H9 (cell line): ENCODE measurements around the gene TM6SF1. TPM values are rescaled to one million over a fixed set of nuclear protein-coding genes. Genes with fewer than 3 reads are reported as not detected.

ENCODE experiments used
- DNase-seq: peaks from one replicate; pipeline ENCODE4 v3.0.0-alpha.2; 2017
- H2AFZ ChIP-seq: one replicate; pipeline ENCODE4 v1.6.1; 2013; ENCODE audit warnings: mild to moderate bottlenecking, low read length, control low read depth, moderate library complexity
- H2AK5ac ChIP-seq: 2 replicates; pipeline ENCODE4 v1.6.1; 2013; ENCODE audit warnings: low read length, control low read depth, mixed read lengths; ENCODE audit not compliant: insufficient read length
- H2BK120ac ChIP-seq: one replicate; pipeline ENCODE4 v1.6.1; 2013; ENCODE audit warnings: low read depth, mild to moderate bottlenecking, low read length, control low read depth, inconsistent platforms; ENCODE audit not compliant: poor library complexity, severe bottlenecking
- H2BK12ac ChIP-seq: 2 replicates; pipeline ENCODE4 v1.6.1; 2013; ENCODE audit warnings: low read length, control low read depth, mixed read lengths, low read depth; ENCODE audit not compliant: insufficient read length
- H2BK15ac ChIP-seq: 2 replicates; pipeline ENCODE4 v1.6.1; 2013; ENCODE audit warnings: low read depth, low read length, control low read depth
- H2BK20ac ChIP-seq: one replicate; pipeline ENCODE4 v1.6.1; 2013; ENCODE audit warnings: low read depth, mild to moderate bottlenecking, low read length, control low read depth, inconsistent platforms; ENCODE audit not compliant: poor library complexity, severe bottlenecking
- H2BK5ac ChIP-seq: 2 replicates; pipeline ENCODE4 v1.6.1; 2013; ENCODE audit warnings: low read length, control low read depth, mixed read lengths; ENCODE audit not compliant: insufficient read length
- H3K14ac ChIP-seq: 2 replicates; pipeline ENCODE4 v1.6.1; 2013; ENCODE audit warnings: low read length, control low read depth; ENCODE audit not compliant: insufficient read depth
- H3K18ac ChIP-seq: 2 replicates; pipeline ENCODE4 v1.6.1; 2013; ENCODE audit warnings: low read depth, mild to moderate bottlenecking, mixed read lengths, low read length, control low read depth; ENCODE audit not compliant: insufficient read length
- H3K23ac ChIP-seq: 2 replicates; pipeline ENCODE4 v1.6.1; 2013; ENCODE audit warnings: low read length, control low read depth, mixed read lengths, low read depth; ENCODE audit not compliant: insufficient read length
- H3K23me2 ChIP-seq: 2 replicates; pipeline ENCODE4 v1.6.1; 2013; ENCODE audit warnings: low read depth, mild to moderate bottlenecking, mixed read lengths, low read length, control low read depth; ENCODE audit not compliant: insufficient read length, poor library complexity, severe bottlenecking
- H3K27ac ChIP-seq: 2 replicates; pipeline ENCODE4 v1.5.1; 2013; ENCODE audit warnings: low read length, control low read depth, mixed read lengths, low read depth; ENCODE audit not compliant: insufficient read length
- H3K27me3 ChIP-seq: 2 replicates; pipeline ENCODE4 v1.6.1; 2013; ENCODE audit warnings: low read length, control low read depth, inconsistent platforms; ENCODE audit not compliant: insufficient read depth
- H3K4ac ChIP-seq: 2 replicates; pipeline ENCODE4 v1.6.1; 2013; ENCODE audit warnings: low read depth, mild to moderate bottlenecking, control low read depth, inconsistent platforms, low read length, moderate library complexity
- H3K4me1 ChIP-seq: 2 replicates; pipeline ENCODE4 v1.6.1; 2013; ENCODE audit warnings: low read length, control low read depth, inconsistent platforms; ENCODE audit not compliant: insufficient read depth
- H3K4me2 ChIP-seq: 2 replicates; pipeline ENCODE4 v1.6.1; 2013; ENCODE audit warnings: low read length, control low read depth, mixed read lengths; ENCODE audit not compliant: insufficient read length, insufficient read depth
- H3K56ac ChIP-seq: 2 replicates; pipeline ENCODE4 v1.6.1; 2013; ENCODE audit warnings: low read depth, mild to moderate bottlenecking, mixed read lengths, low read length, control low read depth; ENCODE audit not compliant: insufficient read length
- H3K79me1 ChIP-seq: 2 replicates; pipeline ENCODE4 v1.6.1; 2013; ENCODE audit warnings: low read depth, mild to moderate bottlenecking, moderate library complexity, low read length, control low read depth, inconsistent platforms; ENCODE audit not compliant: insufficient read depth, poor library complexity, severe bottlenecking
- H3K79me2 ChIP-seq: 2 replicates; pipeline ENCODE4 v1.6.1; 2013; ENCODE audit warnings: low read length, control low read depth, inconsistent platforms; ENCODE audit not compliant: insufficient read depth
- H3K9ac ChIP-seq: 2 replicates; pipeline ENCODE4 v1.6.1; 2013; ENCODE audit warnings: low read length, control low read depth, mixed read lengths; ENCODE audit not compliant: insufficient read length; ENCODE audit errors: extremely low read depth
- H3K9me3 ChIP-seq: one replicate; pipeline ENCODE4 v1.6.1; 2013; ENCODE audit warnings: low read depth, low read length, inconsistent platforms; ENCODE audit not compliant: control insufficient read depth
- H3T11ph ChIP-seq: one replicate; pipeline ENCODE4 v1.6.1; 2013; ENCODE audit warnings: mild to moderate bottlenecking, low read length, control low read depth, inconsistent platforms
- H4K20me1 ChIP-seq: one replicate; pipeline ENCODE4 v1.6.1; 2013; ENCODE audit not compliant: control insufficient read depth, insufficient read length, insufficient read depth
- H4K5ac ChIP-seq: 2 replicates; pipeline ENCODE4 v1.6.1; 2013; ENCODE audit warnings: low read depth, mild to moderate bottlenecking, mixed read lengths, low read length, control low read depth; ENCODE audit not compliant: insufficient read length
- H4K8ac ChIP-seq: replicated peaks from 2 replicates; pipeline ENCODE4 v1.6.1; 2013; ENCODE audit warnings: low read length, control low read depth, mixed read lengths, low read depth; ENCODE audit not compliant: insufficient read length
- H4K91ac ChIP-seq: 2 replicates; pipeline ENCODE4 v1.6.1; 2013; ENCODE audit warnings: low read depth, mild to moderate bottlenecking, moderate library complexity, mixed read lengths, low read length, control low read depth; ENCODE audit not compliant: insufficient read length
- H3K27ac Mint-ChIP-seq, 3 experiments: 2 replicates in 2 of 3; 3 replicates in 1 of 3; pipeline ENCODE4 v1.8.0; 2020 to 2021; ENCODE audit warnings: mixed read lengths in 3 of 3, mild to moderate bottlenecking in 1 of 3, moderate library complexity in 1 of 3
- H3K27me3 Mint-ChIP-seq: 2 replicates; pipeline ENCODE4 v1.8.0; 2021; ENCODE audit warnings: low read depth, mild to moderate bottlenecking, moderate library complexity, mixed read lengths
- H3K36me3 Mint-ChIP-seq, 3 experiments: 2 replicates in 2 of 3; 3 replicates in 1 of 3; pipeline ENCODE4 v1.8.0; 2020 to 2021; ENCODE audit warnings: low read depth in 3 of 3, mixed read lengths in 3 of 3; ENCODE audit not compliant: insufficient read depth in 1 of 3
- H3K4me1 Mint-ChIP-seq, 2 experiments: 2 replicates each; pipeline ENCODE4 v1.8.0; 2020; ENCODE audit warnings: mixed read lengths in 2 of 2
- H3K4me3 Mint-ChIP-seq, 2 experiments: 2 replicates in 1 of 2; 3 replicates in 1 of 2; pipeline ENCODE4 v1.8.0; 2020 to 2021; ENCODE audit warnings: mild to moderate bottlenecking in 2 of 2, mixed read lengths in 2 of 2, moderate library complexity in 1 of 2
- H3K9me3 Mint-ChIP-seq, 2 experiments: 2 replicates in 1 of 2; 3 replicates in 1 of 2; pipeline ENCODE4 v1.8.0; 2020; ENCODE audit warnings: mild to moderate bottlenecking in 2 of 2, mixed read lengths in 2 of 2, moderate library complexity in 1 of 2
- WGBS: extraction: QIAGEN DNeasy Blood & Tissue Kit; methylation state at CpG from one replicate; pipeline ENCODE4 v1.1.7; 2013; ENCODE audit warnings: missing lambda C conversion rate, low lambda C conversion rate, mixed read lengths; ENCODE audit not compliant: insufficient read length; ENCODE audit errors: extremely low coverage; 5-methylcytosine and 5-hydroxymethylcytosine counted together
- microRNA-seq: library from miRNA; unstranded; fragments of <30 nt; microRNA quantifications from one replicate; pipeline ENCODE4, GENCODE V29; 2020; ENCODE audit warnings: borderline microRNAs expressed
- total RNA-seq: library from RNA; stranded (reverse); gene quantifications from 2 replicates; pipeline ENCODE4 v1.2.1, GENCODE V29; 2021
- TF ChIP-seq, protein P1 (sequence below): fragments of 200-600 bp; sonication (generic); conservative IDR thresholded peaks from 3 replicates; pipeline ENCODE4 v1.8.0; 2021; ENCODE audit warnings: antibody characterized with exemption, mild to moderate bottlenecking

TM6SF1 gene
- total RNA-seq, 1 experiment from 2014 or later, result 0.96 TPM

DNA sequence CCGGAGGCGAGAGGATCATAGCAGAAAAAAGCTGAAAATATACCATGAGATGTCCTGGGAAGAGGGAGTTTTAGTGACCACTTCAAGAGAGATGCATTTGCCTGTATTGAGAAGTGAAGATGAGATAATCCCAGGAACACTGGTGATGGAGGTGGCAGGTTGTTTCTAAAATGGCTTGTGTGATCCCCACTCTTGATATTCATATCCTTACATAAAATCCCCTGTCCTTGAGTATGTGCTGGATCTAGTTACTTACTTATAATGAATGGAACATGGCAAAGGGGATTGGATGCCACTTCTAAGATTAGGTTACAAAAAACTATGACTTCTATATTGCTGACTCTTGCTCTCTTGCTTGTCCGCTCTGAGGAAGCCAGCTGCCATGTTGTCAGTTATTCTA, 78.1 kb downstream of the TM6SF1 start:
- no peak overlapping the region for H2AK5ac ChIP-seq

More for the DNA sequence above, 78.1 kb downstream of the TM6SF1 start:
- Histone ChIP-seq H2BK120ac (no peak overlapping the region), H2BK12ac (no peak overlapping the region), H4K20me1 (no peaks in the 10 kb centered on the region), H4K8ac (no peak overlapping the region), H4K91ac (no peak overlapping the region), H2BK20ac (no peak overlapping the region), H3K56ac (no peak overlapping the region), H3K79me2 (peaks cover 3% of the 10 kb centered on the region; the same call in 1 of the 2 replicates), H3K4me1 (no peaks in the 10 kb centered on the region), H3K23me2 (no peaks in the 10 kb centered on the region), H3K4me2 (no peak overlapping the region), H2BK5ac (no peak overlapping the region), H3K4ac (no peak overlapping the region), H3K14ac (no peak overlapping the region), H3K27ac (no peak overlapping the region), H3K23ac (no peak overlapping the region), H3K27me3 (no peaks in the 10 kb centered on the region), H3T11ph (no peak overlapping the region), H3K9ac (no peak overlapping the region), H4K5ac (no peak overlapping the region), H3K9me3 (no peaks in the 10 kb centered on the region), H2BK15ac (no peak overlapping the region), H3K79me1 (peaks cover 3% of the 10 kb centered on the region), H3K18ac (no peak overlapping the region), H2AFZ (no peak overlapping the region)
- no peak overlapping the region for H3K27ac Mint-ChIP-seq
- H3K4me1 Mint-ChIP-seq, result no peaks in the 10 kb centered on the region
- peaks cover 4 to 21% (median 13%) of the 10 kb centered on the region in 3 experiments; a peak in 6 of 7 replicates for H3K36me3 Mint-ChIP-seq
- no peaks in the 10 kb centered on the region for H3K27me3 Mint-ChIP-seq
- no CpG with 5 or more reads among the region's 3 CpGs for WGBS
- no peak for DNase-seq
- H3K9me3 Mint-ChIP-seq, result no peaks in the 10 kb centered on the region
- TF ChIP-seq, protein P1, sequence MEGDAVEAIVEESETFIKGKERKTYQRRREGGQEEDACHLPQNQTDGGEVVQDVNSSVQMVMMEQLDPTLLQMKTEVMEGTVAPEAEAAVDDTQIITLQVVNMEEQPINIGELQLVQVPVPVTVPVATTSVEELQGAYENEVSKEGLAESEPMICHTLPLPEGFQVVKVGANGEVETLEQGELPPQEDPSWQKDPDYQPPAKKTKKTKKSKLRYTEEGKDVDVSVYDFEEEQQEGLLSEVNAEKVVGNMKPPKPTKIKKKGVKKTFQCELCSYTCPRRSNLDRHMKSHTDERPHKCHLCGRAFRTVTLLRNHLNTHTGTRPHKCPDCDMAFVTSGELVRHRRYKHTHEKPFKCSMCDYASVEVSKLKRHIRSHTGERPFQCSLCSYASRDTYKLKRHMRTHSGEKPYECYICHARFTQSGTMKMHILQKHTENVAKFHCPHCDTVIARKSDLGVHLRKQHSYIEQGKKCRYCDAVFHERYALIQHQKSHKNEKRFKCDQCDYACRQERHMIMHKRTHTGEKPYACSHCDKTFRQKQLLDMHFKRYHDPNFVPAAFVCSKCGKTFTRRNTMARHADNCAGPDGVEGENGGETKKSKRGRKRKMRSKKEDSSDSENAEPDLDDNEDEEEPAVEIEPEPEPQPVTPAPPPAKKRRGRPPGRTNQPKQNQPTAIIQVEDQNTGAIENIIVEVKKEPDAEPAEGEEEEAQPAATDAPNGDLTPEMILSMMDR, result no peak
- no peak overlapping the region for H3K4me3 Mint-ChIP-seq

Small RNA genes within 50 kb of the gene (microRNA-seq; reads per million reads assigned to microRNA genes)
- not detected for gene MIR4515

Other genes starting within 250 kb of the TM6SF1 start
- gene HOMER2, start 154.9 kb upstream of the TM6SF1 start, total RNA-seq, result 12.8 and 14.2 TPM in 2 replicates
- 35.8 and 35.9 TPM in 2 replicates for gene RAMAC, start 121.4 kb upstream of the TM6SF1 start, total RNA-seq
- 9.2 and 11.5 TPM in 2 replicates for gene C15orf40, start 96.0 kb upstream of the TM6SF1 start, total RNA-seq
- gene BTBD1, start 40.4 kb upstream of the TM6SF1 start, total RNA-seq, result 42.7 and 43.3 TPM in 2 replicates
- 120 and 122 TPM in 2 replicates for gene HDGFL3, start 100.2 kb downstream of the TM6SF1 start, total RNA-seq
- gene BNC1, start 177.0 kb downstream of the TM6SF1 start, total RNA-seq, result not detected in 2 replicates